ENCODE results near the gene CYP26B1.

DNA sequence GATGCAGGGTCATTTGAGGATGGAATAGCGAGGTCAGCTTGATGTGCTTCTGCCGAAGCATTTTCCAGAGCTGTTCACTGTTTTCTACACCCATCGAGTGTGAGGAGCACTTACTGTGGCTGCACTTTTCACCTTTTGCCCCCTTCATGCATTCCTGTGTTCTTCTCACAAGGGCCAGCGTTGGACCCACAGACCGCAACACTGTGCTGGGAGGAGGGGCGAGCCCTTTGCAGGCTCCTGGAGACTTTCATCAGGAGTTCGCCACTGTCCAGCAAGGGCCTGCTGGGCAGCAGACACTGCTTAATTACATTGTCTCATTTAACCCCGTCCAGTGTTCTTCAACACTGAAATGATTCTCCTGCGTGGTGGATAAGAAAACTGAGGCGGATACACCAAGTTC lies 29.9 kb downstream of the CYP26B1 start:
- TF ChIP-seq, protein P1, sequence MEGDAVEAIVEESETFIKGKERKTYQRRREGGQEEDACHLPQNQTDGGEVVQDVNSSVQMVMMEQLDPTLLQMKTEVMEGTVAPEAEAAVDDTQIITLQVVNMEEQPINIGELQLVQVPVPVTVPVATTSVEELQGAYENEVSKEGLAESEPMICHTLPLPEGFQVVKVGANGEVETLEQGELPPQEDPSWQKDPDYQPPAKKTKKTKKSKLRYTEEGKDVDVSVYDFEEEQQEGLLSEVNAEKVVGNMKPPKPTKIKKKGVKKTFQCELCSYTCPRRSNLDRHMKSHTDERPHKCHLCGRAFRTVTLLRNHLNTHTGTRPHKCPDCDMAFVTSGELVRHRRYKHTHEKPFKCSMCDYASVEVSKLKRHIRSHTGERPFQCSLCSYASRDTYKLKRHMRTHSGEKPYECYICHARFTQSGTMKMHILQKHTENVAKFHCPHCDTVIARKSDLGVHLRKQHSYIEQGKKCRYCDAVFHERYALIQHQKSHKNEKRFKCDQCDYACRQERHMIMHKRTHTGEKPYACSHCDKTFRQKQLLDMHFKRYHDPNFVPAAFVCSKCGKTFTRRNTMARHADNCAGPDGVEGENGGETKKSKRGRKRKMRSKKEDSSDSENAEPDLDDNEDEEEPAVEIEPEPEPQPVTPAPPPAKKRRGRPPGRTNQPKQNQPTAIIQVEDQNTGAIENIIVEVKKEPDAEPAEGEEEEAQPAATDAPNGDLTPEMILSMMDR (IDR thresholded peaks at IDR 0.05) = no peak
- no peak for TF ChIP-seq FOXP1 (CRISPR knock-in tag; IDR thresholded peaks at IDR 0.05; ENCODE audit: borderline replicate concordance)
- TF ChIP-seq, protein P2, sequence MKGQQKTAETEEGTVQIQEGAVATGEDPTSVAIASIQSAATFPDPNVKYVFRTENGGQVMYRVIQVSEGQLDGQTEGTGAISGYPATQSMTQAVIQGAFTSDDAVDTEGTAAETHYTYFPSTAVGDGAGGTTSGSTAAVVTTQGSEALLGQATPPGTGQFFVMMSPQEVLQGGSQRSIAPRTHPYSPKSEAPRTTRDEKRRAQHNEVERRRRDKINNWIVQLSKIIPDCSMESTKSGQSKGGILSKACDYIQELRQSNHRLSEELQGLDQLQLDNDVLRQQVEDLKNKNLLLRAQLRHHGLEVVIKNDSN (CRISPR knock-in tag; IDR thresholded peaks at IDR 0.05) = no peak
- TF ChIP-seq ESRRA (CRISPR knock-in tag; IDR thresholded peaks at IDR 0.05; ENCODE audit: borderline replicate concordance) = no peak
- TF ChIP-seq ELF4 (CRISPR knock-in tag; IDR thresholded peaks at IDR 0.05; ENCODE audit: low read depth) = no peak
- TF ChIP-seq, protein P3, sequence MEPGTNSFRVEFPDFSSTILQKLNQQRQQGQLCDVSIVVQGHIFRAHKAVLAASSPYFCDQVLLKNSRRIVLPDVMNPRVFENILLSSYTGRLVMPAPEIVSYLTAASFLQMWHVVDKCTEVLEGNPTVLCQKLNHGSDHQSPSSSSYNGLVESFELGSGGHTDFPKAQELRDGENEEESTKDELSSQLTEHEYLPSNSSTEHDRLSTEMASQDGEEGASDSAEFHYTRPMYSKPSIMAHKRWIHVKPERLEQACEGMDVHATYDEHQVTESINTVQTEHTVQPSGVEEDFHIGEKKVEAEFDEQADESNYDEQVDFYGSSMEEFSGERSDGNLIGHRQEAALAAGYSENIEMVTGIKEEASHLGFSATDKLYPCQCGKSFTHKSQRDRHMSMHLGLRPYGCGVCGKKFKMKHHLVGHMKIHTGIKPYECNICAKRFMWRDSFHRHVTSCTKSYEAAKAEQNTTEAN (CRISPR knock-in tag; IDR thresholded peaks at IDR 0.05) = no peak
- TF ChIP-seq ETV6 (CRISPR knock-in tag; IDR thresholded peaks at IDR 0.05) = no peak
- no peak for TF ChIP-seq CREM (CRISPR knock-in tag; IDR thresholded peaks at IDR 0.05)
- TF ChIP-seq SP1 (CRISPR knock-in tag; conservative IDR thresholded peaks at IDR 0.05) = no peak
- no peak for TF ChIP-seq ZNF219 (CRISPR knock-in tag; IDR thresholded peaks at IDR 0.05; ENCODE audit: borderline replicate concordance)
- TF ChIP-seq, protein P4, sequence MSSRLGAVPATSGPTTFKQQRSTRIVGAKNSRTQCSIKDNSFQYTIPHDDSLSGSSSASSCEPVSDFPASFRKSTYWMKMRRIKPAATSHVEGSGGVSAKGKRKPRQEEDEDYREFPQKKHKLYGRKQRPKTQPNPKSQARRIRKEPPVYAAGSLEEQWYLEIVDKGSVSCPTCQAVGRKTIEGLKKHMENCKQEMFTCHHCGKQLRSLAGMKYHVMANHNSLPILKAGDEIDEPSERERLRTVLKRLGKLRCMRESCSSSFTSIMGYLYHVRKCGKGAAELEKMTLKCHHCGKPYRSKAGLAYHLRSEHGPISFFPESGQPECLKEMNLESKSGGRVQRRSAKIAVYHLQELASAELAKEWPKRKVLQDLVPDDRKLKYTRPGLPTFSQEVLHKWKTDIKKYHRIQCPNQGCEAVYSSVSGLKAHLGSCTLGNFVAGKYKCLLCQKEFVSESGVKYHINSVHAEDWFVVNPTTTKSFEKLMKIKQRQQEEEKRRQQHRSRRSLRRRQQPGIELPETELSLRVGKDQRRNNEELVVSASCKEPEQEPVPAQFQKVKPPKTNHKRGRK (CRISPR knock-in tag; IDR thresholded peaks at IDR 0.05; ENCODE audit: borderline replicate concordance) = no peak
- TF ChIP-seq, protein P5, sequence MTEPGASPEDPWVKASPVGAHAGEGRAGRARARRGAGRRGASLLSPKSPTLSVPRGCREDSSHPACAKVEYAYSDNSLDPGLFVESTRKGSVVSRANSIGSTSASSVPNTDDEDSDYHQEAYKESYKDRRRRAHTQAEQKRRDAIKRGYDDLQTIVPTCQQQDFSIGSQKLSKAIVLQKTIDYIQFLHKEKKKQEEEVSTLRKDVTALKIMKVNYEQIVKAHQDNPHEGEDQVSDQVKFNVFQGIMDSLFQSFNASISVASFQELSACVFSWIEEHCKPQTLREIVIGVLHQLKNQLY (CRISPR knock-in tag; IDR thresholded peaks at IDR 0.05) = no peak
- TF ChIP-seq, protein P6, sequence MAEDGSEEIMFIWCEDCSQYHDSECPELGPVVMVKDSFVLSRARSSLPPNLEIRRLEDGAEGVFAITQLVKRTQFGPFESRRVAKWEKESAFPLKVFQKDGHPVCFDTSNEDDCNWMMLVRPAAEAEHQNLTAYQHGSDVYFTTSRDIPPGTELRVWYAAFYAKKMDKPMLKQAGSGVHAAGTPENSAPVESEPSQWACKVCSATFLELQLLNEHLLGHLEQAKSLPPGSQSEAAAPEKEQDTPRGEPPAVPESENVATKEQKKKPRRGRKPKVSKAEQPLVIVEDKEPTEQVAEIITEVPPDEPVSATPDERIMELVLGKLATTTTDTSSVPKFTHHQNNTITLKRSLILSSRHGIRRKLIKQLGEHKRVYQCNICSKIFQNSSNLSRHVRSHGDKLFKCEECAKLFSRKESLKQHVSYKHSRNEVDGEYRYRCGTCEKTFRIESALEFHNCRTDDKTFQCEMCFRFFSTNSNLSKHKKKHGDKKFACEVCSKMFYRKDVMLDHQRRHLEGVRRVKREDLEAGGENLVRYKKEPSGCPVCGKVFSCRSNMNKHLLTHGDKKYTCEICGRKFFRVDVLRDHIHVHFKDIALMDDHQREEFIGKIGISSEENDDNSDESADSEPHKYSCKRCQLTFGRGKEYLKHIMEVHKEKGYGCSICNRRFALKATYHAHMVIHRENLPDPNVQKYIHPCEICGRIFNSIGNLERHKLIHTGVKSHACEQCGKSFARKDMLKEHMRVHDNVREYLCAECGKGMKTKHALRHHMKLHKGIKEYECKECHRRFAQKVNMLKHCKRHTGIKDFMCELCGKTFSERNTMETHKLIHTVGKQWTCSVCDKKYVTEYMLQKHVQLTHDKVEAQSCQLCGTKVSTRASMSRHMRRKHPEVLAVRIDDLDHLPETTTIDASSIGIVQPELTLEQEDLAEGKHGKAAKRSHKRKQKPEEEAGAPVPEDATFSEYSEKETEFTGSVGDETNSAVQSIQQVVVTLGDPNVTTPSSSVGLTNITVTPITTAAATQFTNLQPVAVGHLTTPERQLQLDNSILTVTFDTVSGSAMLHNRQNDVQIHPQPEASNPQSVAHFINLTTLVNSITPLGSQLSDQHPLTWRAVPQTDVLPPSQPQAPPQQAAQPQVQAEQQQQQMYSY (CRISPR knock-in tag; IDR thresholded peaks at IDR 0.05) = no peak
- no peak for TF ChIP-seq TCF7 (CRISPR knock-in tag; IDR thresholded peaks at IDR 0.05; ENCODE audit: low read depth)

Measured in WTC11 (cell line).